Measurements from ENCODE around the gene PPIL3. TPM values are rescaled to one million over a fixed set of nuclear protein-coding genes. Genes with fewer than 3 reads are reported as not detected.

PPIL3 gene
- total RNA-seq (2013) = 34.6 TPM
- polyA plus RNA-seq (10 to 100 TPM; 12.3 to 34.6 (median 20.4) TPM), polyA minus RNA-seq (10.8 and 23.7 TPM in 2 replicates), total RNA-seq (2.0 to 18.2 (median 14.3) reads per million in 11 experiments)

DNA sequence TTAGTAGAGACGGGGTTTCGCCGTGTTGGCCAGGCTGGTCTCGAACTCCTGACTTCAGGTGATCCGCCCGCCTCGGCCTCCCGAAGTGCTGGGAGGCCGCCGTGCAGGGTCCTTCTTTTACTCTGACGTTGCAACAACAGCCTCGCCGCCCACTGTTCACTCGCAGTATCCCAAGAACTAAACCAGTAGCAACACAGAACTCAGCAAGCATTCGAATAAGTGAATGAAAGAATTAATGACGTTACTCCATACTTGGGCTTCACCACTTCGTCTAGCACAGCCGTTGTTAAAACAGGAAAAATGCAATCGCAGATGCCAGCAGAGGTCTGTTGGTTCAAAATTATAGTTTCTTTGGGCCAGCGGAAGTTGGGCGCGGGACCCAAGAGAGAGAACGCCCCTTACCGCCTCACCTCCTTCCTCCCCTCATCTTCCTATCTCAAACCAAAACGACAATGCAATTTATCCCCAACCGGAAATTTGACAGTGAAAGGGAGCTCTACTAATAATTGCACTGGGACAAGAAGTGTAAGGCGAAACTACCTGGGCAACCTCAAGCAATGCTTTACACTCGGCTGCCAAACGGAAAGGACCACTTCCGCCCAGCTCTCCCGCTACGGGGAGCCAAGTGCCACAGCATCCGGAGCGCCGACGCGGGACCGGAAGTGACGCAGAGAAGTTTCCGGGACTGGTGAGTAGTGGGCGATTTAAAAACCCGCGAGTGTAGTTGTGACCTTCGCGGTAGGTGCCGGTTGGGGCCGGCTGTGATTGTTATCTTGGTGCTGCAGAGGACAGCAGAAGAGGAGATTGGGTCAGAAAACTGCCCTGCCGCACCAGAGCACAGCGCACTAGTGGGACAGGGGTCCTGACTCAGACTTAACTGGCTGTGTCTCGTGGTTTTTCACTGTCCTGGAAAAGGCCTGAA is at the start of gene PPIL3, which contains the start of gene NIF3L1:
Gene PPIL3, minus strand, starts transcription at position 374 of the 922 bp plus-strand sequence. CDS start 1,462 bp downstream, outside the sequence.
Gene NIF3L1, plus strand, starts transcription at position 668 of the 922 bp plus-strand sequence. CDS start 2,573 bp downstream, outside the sequence.
- peak within 1 kb of the TSS; percentile 94 to 100 (median 99) for H3K27ac Mint-ChIP-seq
- Histone ChIP-seq H3K36me3 (replicated peaks in 1 of 2; ENCODE audit: control insufficient read depth in 1 of 2, insufficient read depth in 2 of 2, low read length in 2 of 2) (peaks cover 10 to 31% of the 10 kb centered on the region in 2 donors), H4K20me1 (ENCODE audit: insufficient read depth, low read length) (no peaks in the 10 kb centered on the region), H3K9me3 (replicated peaks in 1 of 2; ENCODE audit: control insufficient read depth in 1 of 2, insufficient read depth in 1 of 2, low read length in 2 of 2) (no peaks in the 10 kb centered on the region), H2AFZ (ENCODE audit: insufficient read depth, low read depth, low read length, poor library complexity, severe bottlenecking) (peak within 1 kb of the TSS; percentile 89), H3K4me2 (replicated peaks; ENCODE audit: extremely low read depth, low read length, poor library complexity, severe bottlenecking) (peak within 1 kb of the TSS; percentile 84), H3K79me2 (ENCODE audit: insufficient read depth, low read length) (peaks cover 53% of the 10 kb centered on the region), H3K4me3 (replicated peaks in 1 of 3; ENCODE audit: low read depth in 2 of 3, low read length in 3 of 3) (peak within 1 kb of the TSS; percentile 84 to 96 (median 89)), H3K27ac (ENCODE audit: low read depth in 1 of 2, low read length in 2 of 2) (peak within 1 kb of the TSS; percentile 96 to 98), H3K27me3 (ENCODE audit: control insufficient read depth in 2 of 2, insufficient read depth in 2 of 2, low read length in 2 of 2) (no peaks in the 10 kb centered on the region), H3K9ac (ENCODE audit: insufficient read depth, low read length, poor library complexity, severe bottlenecking) (peak within 1 kb of the TSS; percentile 93), H3K4me1 (ENCODE audit: control insufficient read depth in 1 of 2, insufficient read depth in 2 of 2, low read length in 2 of 2) (peaks cover 16 to 30% of the 10 kb centered on the region in 2 donors)
- H3K4me1 Mint-ChIP-seq = peaks cover 29% of the 10 kb centered on the region
- H3K36me3 Mint-ChIP-seq = peaks cover 18 to 35% of the 10 kb centered on the region in 2 donors
- peak within 1 kb of the TSS; percentile 94 to 96 for H3K4me3 Mint-ChIP-seq
- TF ChIP-seq, protein P1, sequence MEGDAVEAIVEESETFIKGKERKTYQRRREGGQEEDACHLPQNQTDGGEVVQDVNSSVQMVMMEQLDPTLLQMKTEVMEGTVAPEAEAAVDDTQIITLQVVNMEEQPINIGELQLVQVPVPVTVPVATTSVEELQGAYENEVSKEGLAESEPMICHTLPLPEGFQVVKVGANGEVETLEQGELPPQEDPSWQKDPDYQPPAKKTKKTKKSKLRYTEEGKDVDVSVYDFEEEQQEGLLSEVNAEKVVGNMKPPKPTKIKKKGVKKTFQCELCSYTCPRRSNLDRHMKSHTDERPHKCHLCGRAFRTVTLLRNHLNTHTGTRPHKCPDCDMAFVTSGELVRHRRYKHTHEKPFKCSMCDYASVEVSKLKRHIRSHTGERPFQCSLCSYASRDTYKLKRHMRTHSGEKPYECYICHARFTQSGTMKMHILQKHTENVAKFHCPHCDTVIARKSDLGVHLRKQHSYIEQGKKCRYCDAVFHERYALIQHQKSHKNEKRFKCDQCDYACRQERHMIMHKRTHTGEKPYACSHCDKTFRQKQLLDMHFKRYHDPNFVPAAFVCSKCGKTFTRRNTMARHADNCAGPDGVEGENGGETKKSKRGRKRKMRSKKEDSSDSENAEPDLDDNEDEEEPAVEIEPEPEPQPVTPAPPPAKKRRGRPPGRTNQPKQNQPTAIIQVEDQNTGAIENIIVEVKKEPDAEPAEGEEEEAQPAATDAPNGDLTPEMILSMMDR (IDR thresholded peaks at IDR 0.05) = no peak
- under 1% methylated on average over 38 of the region's 50 CpGs for WGBS (ENCODE audit: insufficient coverage)
- H3K27me3 Mint-ChIP-seq (ENCODE audit: low read depth in 3 of 3) = peaks cover 0 to 1% (median 0%) of the 10 kb centered on the region in 3 donors
- intact Hi-C loops (cut with micrococcal nuclease) = loop anchor here in 1 of 2 donors (2.0 to 10.0 kb wide), 2 partner anchors 24 to 566 kb away; partner anchors contain the start of genes CLK1, STRADB and TRAK2
- H3K9me3 Mint-ChIP-seq = no peaks in the 10 kb centered on the region
- peak; percentile 97 to 98 (median 97) for DNase-seq

DNA sequence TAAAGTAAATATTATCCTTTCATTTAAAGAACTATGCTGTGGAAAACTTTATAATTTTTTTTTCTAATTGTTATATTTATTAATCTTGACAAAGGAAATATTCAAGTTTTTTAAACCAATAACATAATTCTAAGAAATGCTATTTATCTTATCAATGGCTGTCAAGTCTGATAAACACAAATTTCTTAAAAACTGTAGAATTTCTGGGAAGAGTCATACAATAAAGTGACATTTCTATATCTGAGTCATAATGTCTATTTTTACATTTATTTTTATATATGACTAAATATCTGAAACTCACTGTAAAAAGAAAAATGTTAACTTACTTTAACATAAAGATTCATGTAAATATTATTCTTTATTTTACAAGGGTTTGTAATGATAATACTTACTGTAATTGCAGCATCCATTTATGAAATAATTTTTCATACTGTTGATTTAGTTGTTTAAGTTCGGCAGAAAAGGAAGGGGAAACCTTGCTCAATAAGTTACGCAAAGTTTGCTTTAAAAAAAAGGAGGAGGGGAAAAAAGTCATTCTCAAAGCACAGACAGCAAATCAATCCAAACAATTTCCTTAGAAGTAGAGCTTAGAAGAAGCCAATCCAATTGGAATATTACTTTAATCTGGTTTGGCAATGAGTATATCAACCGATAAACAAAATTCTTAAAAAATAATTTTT is 42.2 kb upstream of the PPIL3 start:
- peaks cover 33 to 67% of the 10 kb centered on the region in 2 donors for H3K36me3 ChIP-seq (replicated peaks in 1 of 2; ENCODE audit: control insufficient read depth in 1 of 2, insufficient read depth in 2 of 2, low read length in 2 of 2)
- Mint-ChIP-seq H3K27ac (peak overlapping the region in 4 of 7 donors; percentile 67 to 90 (median 80)), H3K4me3 (peak overlapping the region in 1 of 2 donors; percentile 51), H3K9me3 (no peaks in the 10 kb centered on the region), H3K4me1 (peaks cover 16% of the 10 kb centered on the region), H3K27me3 (ENCODE audit: low read depth in 3 of 3) (no peaks in the 10 kb centered on the region), H3K36me3 (peaks cover 33 to 49% of the 10 kb centered on the region in 2 donors)
- TF ChIP-seq, protein P1 (IDR thresholded peaks at IDR 0.05) = no peak
- peak overlapping the region in 1 of 2 donors; percentile 78 for H3K27ac ChIP-seq (ENCODE audit: low read depth in 1 of 2, low read length in 2 of 2)
- no peak overlapping the region for H3K9ac ChIP-seq (ENCODE audit: insufficient read depth, low read length, poor library complexity, severe bottlenecking)
- peak; percentile 19 to 49 (median 33) for DNase-seq
- WGBS (ENCODE audit: insufficient coverage) = no CpG with 5 or more reads among the region's 3 CpGs
- H2AFZ ChIP-seq (ENCODE audit: insufficient read depth, low read depth, low read length, poor library complexity, severe bottlenecking) = no peak overlapping the region
- no peaks in the 10 kb centered on the region for H4K20me1 ChIP-seq (ENCODE audit: insufficient read depth, low read length)
- H3K27me3 ChIP-seq (ENCODE audit: control insufficient read depth in 2 of 2, insufficient read depth in 2 of 2, low read length in 2 of 2) = no peaks in the 10 kb centered on the region
- peaks cover 8 to 22% of the 10 kb centered on the region in 2 donors for H3K4me1 ChIP-seq (ENCODE audit: control insufficient read depth in 1 of 2, insufficient read depth in 2 of 2, low read length in 2 of 2)
- intact Hi-C loops (cut with micrococcal nuclease) = no loop called here
- peak overlapping the region; percentile 9 for H3K4me2 ChIP-seq (replicated peaks; ENCODE audit: extremely low read depth, low read length, poor library complexity, severe bottlenecking)
- H3K9me3 ChIP-seq (replicated peaks in 1 of 2; ENCODE audit: control insufficient read depth in 1 of 2, insufficient read depth in 1 of 2, low read length in 2 of 2) = no peaks in the 10 kb centered on the region
- no peaks in the 10 kb centered on the region for H3K79me2 ChIP-seq (ENCODE audit: insufficient read depth, low read length)
- no peak overlapping the region for H3K4me3 ChIP-seq (replicated peaks in 1 of 3; ENCODE audit: low read depth in 2 of 3, low read length in 3 of 3)
